ENCODE results near the gene NHLRC1. TPM values are rescaled to one million over a fixed set of nuclear protein-coding genes. Genes with fewer than 3 reads are reported as not detected.

NHLRC1 gene
- polyA plus RNA-seq (2013): 3.2 TPM

DNA sequence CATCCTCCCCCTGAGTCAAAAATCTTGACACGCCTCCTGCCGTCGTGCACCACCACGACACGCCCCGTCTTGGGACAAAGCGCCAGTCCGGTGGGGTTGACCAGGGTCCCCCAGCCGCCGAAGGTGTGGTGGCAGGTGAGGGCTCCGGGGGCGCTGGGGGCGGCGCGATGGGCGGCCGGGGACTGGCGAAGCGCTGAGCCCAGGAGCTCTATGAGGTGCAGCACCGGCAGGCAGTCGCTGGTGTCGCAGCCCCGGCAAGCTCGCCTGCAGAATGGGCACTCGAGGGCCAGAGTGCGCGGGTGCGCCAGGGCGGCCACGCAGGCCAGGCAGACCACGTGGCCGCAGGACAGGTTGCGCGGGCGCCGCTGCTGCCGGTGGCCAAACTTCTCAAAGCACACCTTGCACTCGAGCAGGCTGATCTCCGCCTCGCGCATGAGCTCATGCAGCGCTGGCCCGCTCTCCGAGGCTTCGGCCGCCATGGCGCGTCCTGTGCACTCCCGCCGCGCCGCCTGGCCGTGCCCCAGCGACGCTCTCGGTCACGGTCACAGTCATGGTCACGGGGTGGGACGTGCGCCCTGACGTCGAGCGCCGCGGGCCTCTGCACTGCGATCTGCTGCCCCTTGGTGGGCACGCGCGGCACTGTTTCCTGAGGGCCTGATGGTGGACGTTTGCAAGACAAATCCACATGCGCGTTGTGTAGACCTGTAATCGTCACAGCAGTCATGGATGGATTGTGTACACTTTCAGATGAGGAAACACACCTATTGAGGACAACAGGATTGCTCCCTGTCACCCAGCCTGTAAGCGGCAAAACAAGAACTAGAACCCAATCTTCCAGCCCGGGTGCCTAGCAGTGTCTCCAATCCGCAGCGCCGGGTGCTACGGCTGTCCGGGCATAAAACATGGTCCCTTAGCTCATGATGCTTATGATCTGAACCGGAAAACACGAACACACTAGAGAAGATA lies at the start of gene NHLRC1:
Gene NHLRC1 (minus strand): TSS at position 550 of the 966 bp plus-strand sequence. CDS start 71 bp downstream, at position 479.
- DNase-seq: peak; percentile 90 to 95 (median 94)
- Histone ChIP-seq H3K4me3 (ENCODE audit: control insufficient read depth in 1 of 7, extremely low read depth in 1 of 7, insufficient read depth in 4 of 7, low read depth in 2 of 7, low read length in 6 of 7) (peak within 1 kb of the TSS in 6 of 7 experiments; percentile 10 to 79 (median 62)), H3K27ac (ENCODE audit: insufficient read depth in 1 of 2, low read depth in 1 of 2, low read length in 2 of 2, poor library complexity in 1 of 2, severe bottlenecking in 2 of 2) (no peak within 1 kb of the TSS), H3K9me3 (ENCODE audit: control extremely low read depth in 1 of 5, control insufficient read depth in 4 of 5, insufficient read depth in 2 of 5, low read depth in 1 of 5, low read length in 4 of 5) (no peaks in the 10 kb centered on the region), H3K27me3 (replicated peaks in 2 of 5; ENCODE audit: control insufficient read depth in 4 of 5, insufficient read depth in 5 of 5, low read length in 4 of 5) (no peaks in the 10 kb centered on the region), H3K36me3 (ENCODE audit: control insufficient read depth in 4 of 4, insufficient read depth in 4 of 4, low read length in 3 of 4) (no peaks in the 10 kb centered on the region), H3K4me1 (ENCODE audit: control extremely low read depth in 1 of 4, control insufficient read depth in 4 of 4, insufficient read depth in 4 of 4, low read length in 3 of 4) (peaks cover 0 to 12% (median 7%) of the 10 kb centered on the region in 4 experiments)
- 10% methylated on average over 64 of the region's 82 CpGs for WGBS (ENCODE audit: insufficient coverage)
- ChIA-PET CTCF (interaction anchor here (0.6 to 3.5 kb wide), 12 partner anchors 9 to 304 kb away, joined by 3 to 10 read pairs (median 4); partner anchors contain the start of gene KIF13A), POLR2A (interaction anchor here (0.6 kb wide), 1 partner anchor 304 kb away, joined by 3 read pairs; no protein-coding TSS in a partner anchor)

DNA sequence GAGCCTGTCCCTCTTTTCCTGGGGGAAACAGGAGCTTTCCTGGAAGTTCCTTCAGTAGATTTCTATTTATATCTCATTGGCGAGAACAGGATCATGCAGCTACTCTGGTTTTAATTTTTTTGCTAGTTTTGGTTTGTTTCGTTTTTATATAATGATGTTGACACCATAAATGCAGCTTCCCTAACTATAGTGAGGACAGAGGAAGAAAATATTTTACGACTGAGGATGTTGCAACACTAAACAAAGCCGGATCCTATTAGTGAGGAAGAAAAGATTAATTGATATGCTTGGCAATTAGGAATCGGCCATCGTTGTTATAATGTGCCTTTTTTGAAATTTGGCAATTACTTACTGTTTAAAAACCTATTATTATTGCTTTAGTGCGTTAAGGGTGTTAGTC lies 49.4 kb upstream of the NHLRC1 start:
- H3K36me3 ChIP-seq (ENCODE audit: control insufficient read depth in 4 of 4, insufficient read depth in 4 of 4, low read length in 3 of 4): peaks cover 3 to 62% (median 18%) of the 10 kb centered on the region in 4 experiments
- CTCF ChIA-PET: interaction anchor here (0.9 kb wide), 1 partner anchor 13 kb away, joined by 3 read pairs; no protein-coding TSS in a partner anchor

DNA sequence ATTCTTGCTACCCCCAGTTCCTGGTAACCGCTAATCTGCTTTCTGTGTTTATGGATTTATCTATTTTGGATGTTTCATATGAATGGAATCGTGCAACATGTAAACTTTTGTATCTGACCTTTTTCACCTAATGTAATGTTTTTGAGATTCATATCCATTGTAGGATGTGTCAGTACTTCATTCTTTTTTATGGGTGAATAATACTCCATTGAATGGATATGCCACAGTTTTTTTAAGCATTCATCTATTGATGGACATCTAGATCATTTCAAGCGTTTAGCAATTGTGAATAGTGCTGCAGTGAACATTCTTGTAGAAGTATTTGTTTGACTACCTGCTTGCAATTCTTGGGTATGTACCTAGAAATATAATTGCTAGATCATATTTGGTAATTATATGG lies 45.8 kb upstream of the NHLRC1 start:
- DNase-seq: no peak
- peaks cover 0 to 7% (median 2%) of the 10 kb centered on the region in 5 experiments for H3K9me3 ChIP-seq (ENCODE audit: control extremely low read depth in 1 of 5, control insufficient read depth in 4 of 5, insufficient read depth in 2 of 5, low read depth in 1 of 5, low read length in 4 of 5)
- peaks cover 16 to 64% (median 25%) of the 10 kb centered on the region in 4 experiments for H3K36me3 ChIP-seq (ENCODE audit: control insufficient read depth in 4 of 4, insufficient read depth in 4 of 4, low read length in 3 of 4)
- WGBS (ENCODE audit: insufficient coverage): no CpG with 5 or more reads among the region's 3 CpGs
- no peak overlapping the region for H3K27ac ChIP-seq (ENCODE audit: insufficient read depth in 1 of 2, low read depth in 1 of 2, low read length in 2 of 2, poor library complexity in 1 of 2, severe bottlenecking in 2 of 2)
- no peaks in the 10 kb centered on the region for H3K27me3 ChIP-seq (replicated peaks in 2 of 5; ENCODE audit: control insufficient read depth in 4 of 5, insufficient read depth in 5 of 5, low read length in 4 of 5)
- peaks cover 0 to 2% (median 0%) of the 10 kb centered on the region in 4 experiments for H3K4me1 ChIP-seq (ENCODE audit: control extremely low read depth in 1 of 4, control insufficient read depth in 4 of 4, insufficient read depth in 4 of 4, low read length in 3 of 4)
- ChIA-PET POLR2A (no interaction called here), CTCF (interaction anchor here (1.0 kb wide), 1 partner anchor 17 kb away, joined by 3 read pairs; no protein-coding TSS in a partner anchor)
- H3K4me3 ChIP-seq (ENCODE audit: control insufficient read depth in 1 of 7, extremely low read depth in 1 of 7, insufficient read depth in 4 of 7, low read depth in 2 of 7, low read length in 6 of 7): no peak overlapping the region

More for the DNA sequence above, 49.4 kb upstream of the NHLRC1 start:
- peaks cover 0 to 7% (median 2%) of the 10 kb centered on the region in 5 experiments for H3K9me3 ChIP-seq (ENCODE audit: control extremely low read depth in 1 of 5, control insufficient read depth in 4 of 5, insufficient read depth in 2 of 5, low read depth in 1 of 5, low read length in 4 of 5)
- no peak overlapping the region for H3K27ac ChIP-seq (ENCODE audit: insufficient read depth in 1 of 2, low read depth in 1 of 2, low read length in 2 of 2, poor library complexity in 1 of 2, severe bottlenecking in 2 of 2)
- no peak for DNase-seq
- no CpG with 5 or more reads among the region's 7 CpGs for WGBS (ENCODE audit: insufficient coverage)
- peaks cover 0 to 2% (median 0%) of the 10 kb centered on the region in 4 experiments for H3K4me1 ChIP-seq (ENCODE audit: control extremely low read depth in 1 of 4, control insufficient read depth in 4 of 4, insufficient read depth in 4 of 4, low read length in 3 of 4)
- no peaks in the 10 kb centered on the region for H3K27me3 ChIP-seq (replicated peaks in 2 of 5; ENCODE audit: control insufficient read depth in 4 of 5, insufficient read depth in 5 of 5, low read length in 4 of 5)
- no peak overlapping the region for H3K4me3 ChIP-seq (ENCODE audit: control insufficient read depth in 1 of 7, extremely low read depth in 1 of 7, insufficient read depth in 4 of 7, low read depth in 2 of 7, low read length in 6 of 7)
- POLR2A ChIA-PET: no interaction called here

GRCh38 chr6:18166312-18167036 lies 44.0 kb upstream of the NHLRC1 start:
- POLR2A ChIA-PET: interaction anchor here (0.6 kb wide), 2 partner anchors 17 to 54 kb away, joined by 3 to 4 read pairs; no protein-coding TSS in a partner anchor
- Histone ChIP-seq H3K27ac (ENCODE audit: insufficient read depth in 1 of 2, low read depth in 1 of 2, low read length in 2 of 2, poor library complexity in 1 of 2, severe bottlenecking in 2 of 2) (no peak overlapping the region), H3K4me3 (ENCODE audit: control insufficient read depth in 1 of 7, extremely low read depth in 1 of 7, insufficient read depth in 4 of 7, low read depth in 2 of 7, low read length in 6 of 7) (no peak overlapping the region), H3K9me3 (ENCODE audit: control extremely low read depth in 1 of 5, control insufficient read depth in 4 of 5, insufficient read depth in 2 of 5, low read depth in 1 of 5, low read length in 4 of 5) (peaks cover 0 to 7% (median 2%) of the 10 kb centered on the region in 5 experiments), H3K27me3 (replicated peaks in 2 of 5; ENCODE audit: control insufficient read depth in 4 of 5, insufficient read depth in 5 of 5, low read length in 4 of 5) (no peaks in the 10 kb centered on the region), H3K4me1 (ENCODE audit: control extremely low read depth in 1 of 4, control insufficient read depth in 4 of 4, insufficient read depth in 4 of 4, low read length in 3 of 4) (peaks cover 0 to 2% (median 0%) of the 10 kb centered on the region in 4 experiments), H3K36me3 (ENCODE audit: control insufficient read depth in 4 of 4, insufficient read depth in 4 of 4, low read length in 3 of 4) (peaks cover 25 to 74% (median 35%) of the 10 kb centered on the region in 4 experiments)
- WGBS (ENCODE audit: insufficient coverage): 100% methylated on average over 1 of the region's 2 CpGs
- CTCF ChIA-PET: no interaction called here
- no peak for DNase-seq

- ChIA-PET POLR2A (no interaction called here), CTCF (no interaction called here)
- no peak overlapping the region for H3K27ac ChIP-seq (ENCODE audit: insufficient read depth in 1 of 2, low read depth in 1 of 2, low read length in 2 of 2, poor library complexity in 1 of 2, severe bottlenecking in 2 of 2)
- H3K27me3 ChIP-seq (replicated peaks in 2 of 5; ENCODE audit: control insufficient read depth in 4 of 5, insufficient read depth in 5 of 5, low read length in 4 of 5): no peaks in the 10 kb centered on the region
- DNase-seq: no peak
- peaks cover 26 to 75% (median 35%) of the 10 kb centered on the region in 4 experiments for H3K36me3 ChIP-seq (ENCODE audit: control insufficient read depth in 4 of 4, insufficient read depth in 4 of 4, low read length in 3 of 4)
- H3K4me3 ChIP-seq (ENCODE audit: control insufficient read depth in 1 of 7, extremely low read depth in 1 of 7, insufficient read depth in 4 of 7, low read depth in 2 of 7, low read length in 6 of 7): no peak overlapping the region
- WGBS (ENCODE audit: insufficient coverage): 100% methylated on average over 1 of the region's 4 CpGs
- peaks cover 0 to 2% (median 0%) of the 10 kb centered on the region in 4 experiments for H3K4me1 ChIP-seq (ENCODE audit: control extremely low read depth in 1 of 4, control insufficient read depth in 4 of 4, insufficient read depth in 4 of 4, low read length in 3 of 4)
- peaks cover 0 to 7% (median 2%) of the 10 kb centered on the region in 5 experiments for H3K9me3 ChIP-seq (ENCODE audit: control extremely low read depth in 1 of 5, control insufficient read depth in 4 of 5, insufficient read depth in 2 of 5, low read depth in 1 of 5, low read length in 4 of 5)
Observed at GRCh38 chr6:18165751-18166150, 43.3 kb upstream of the NHLRC1 start.

DNA sequence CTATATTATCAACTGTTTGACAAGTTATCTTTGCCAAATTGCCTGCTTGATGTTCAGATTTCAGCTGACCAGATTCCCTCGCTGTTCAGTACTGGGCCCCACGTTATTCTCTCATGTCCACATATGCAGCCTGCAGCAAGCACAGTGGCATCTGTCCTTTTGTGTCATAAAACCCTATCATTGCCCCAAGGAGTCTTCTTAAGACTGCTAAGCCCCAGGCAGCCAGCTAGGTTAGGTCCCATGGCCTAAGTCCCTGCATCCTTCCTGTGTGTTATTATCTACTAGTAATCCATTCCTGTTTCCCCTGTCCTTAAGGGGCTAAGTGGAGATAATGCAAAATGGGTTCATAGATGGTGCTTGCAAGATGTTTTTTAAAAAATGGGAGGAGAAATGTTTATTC lies 39.9 kb upstream of the NHLRC1 start:
- Histone ChIP-seq H3K4me3 (ENCODE audit: control insufficient read depth in 1 of 7, extremely low read depth in 1 of 7, insufficient read depth in 4 of 7, low read depth in 2 of 7, low read length in 6 of 7) (no peak overlapping the region), H3K27ac (ENCODE audit: insufficient read depth in 1 of 2, low read depth in 1 of 2, low read length in 2 of 2, poor library complexity in 1 of 2, severe bottlenecking in 2 of 2) (no peak overlapping the region), H3K9me3 (ENCODE audit: control extremely low read depth in 1 of 5, control insufficient read depth in 4 of 5, insufficient read depth in 2 of 5, low read depth in 1 of 5, low read length in 4 of 5) (no peaks in the 10 kb centered on the region), H3K27me3 (replicated peaks in 2 of 5; ENCODE audit: control insufficient read depth in 4 of 5, insufficient read depth in 5 of 5, low read length in 4 of 5) (no peaks in the 10 kb centered on the region), H3K4me1 (ENCODE audit: control extremely low read depth in 1 of 4, control insufficient read depth in 4 of 4, insufficient read depth in 4 of 4, low read length in 3 of 4) (no peaks in the 10 kb centered on the region), H3K36me3 (ENCODE audit: control insufficient read depth in 4 of 4, insufficient read depth in 4 of 4, low read length in 3 of 4) (peaks cover 23 to 57% (median 32%) of the 10 kb centered on the region in 4 experiments)
- 100% methylated on average over 2 of the region's 2 CpGs for whole genome bisulfite sequencing (ENCODE audit: insufficient coverage)
- no peak for DNase-seq
- CTCF ChIA-PET: interaction anchor here (1.4 kb wide), 1 partner anchor 23 kb away, joined by 4 read pairs; no protein-coding TSS in a partner anchor
- POLR2A ChIA-PET: no interaction called here

Measured in common myeloid progenitor, CD34-positive (primary cell).